Pancreas (tissue), 10 donors: ENCODE measurements around the gene LRP5. TPM values are rescaled to one million over a fixed set of nuclear protein-coding genes. Genes with fewer than 3 reads are reported as not detected.

Source experiments
- ATAC-seq, 4 donors: fragments of 200-7000 bp; cut with Tn5 transposase; one replicate each; pipeline versions ENCODE4 v1.8.0 to v1.9.1; 2020; ENCODE audit warnings: mild to moderate bottlenecking in 4 of 4, moderate library complexity in 4 of 4
- DNase-seq, 6 donors: peaks; one replicate each; pipeline ENCODE4 v3.0.0-alpha.2; 2020
- FAIRE-seq: peaks from 2 replicates; lab custom pipeline; 2012; peaks lifted over from hg19 to GRCh38; lab: Jason Lieb, UNC
- H3K27ac ChIP-seq, 4 donors: fragments of 200-600 bp; sonication (generic); 1 replicate in 3 of 4; 2 replicates in 1 of 4; pipeline versions ENCODE4 v1.5.0 to v1.8.0; 2020
- H3K27me3 ChIP-seq, 4 donors: fragments of 200-600 bp; one replicate each; pipeline ENCODE4 v1.8.0; 2021
- H3K36me3 ChIP-seq, 3 donors: fragments of 200-600 bp; sonication (generic) in 1 of 3; one replicate each; pipeline versions ENCODE4 v1.5.0 to v1.8.0; 2020 to 2021
- H3K4me1 ChIP-seq, 3 donors: fragments of 200-600 bp; one replicate each; pipeline ENCODE4 v1.8.0; 2021
- H3K4me3 ChIP-seq, 4 donors: fragments of 200-600 bp; sonication (generic) in 2 of 4; one replicate each; pipeline versions ENCODE4 v1.5.0 to v1.8.0; 2020 to 2021
- H3K9me3 ChIP-seq, 4 donors: fragments of 200-600 bp; one replicate each; pipeline ENCODE4 v1.8.0; 2021
- WGBS, 2 donors: extraction: QIAGEN DNeasy Blood & Tissue Kit; methylation state at CpG; one replicate each; pipeline ENCODE4 v1.1.7; 2013; 5-methylcytosine and 5-hydroxymethylcytosine counted together
- intact Hi-C, 3 donors: fragments of 100-400 bp; cut with DNase I; formaldehyde crosslinking; loops; one replicate each; pipeline versions ENCODE4 v1.11.1 to v1.14.2; 2022
- polyA plus RNA-seq, 2 donors: library from polyadenylated mRNA; stranded (reverse); fragments of 200-250 nt; gene quantifications; one replicate each; pipeline ENCODE4 v1.2.3, GENCODE V29; 2013
- total RNA-seq, 6 donors: library from RNA; stranded (reverse); fragmentation: NEBNext Ultra II Directional in 4 of 6; extraction: Animal tissue kit (Norgen Biotek cat#: 25700) in 4 of 6; gene quantifications; one replicate each; pipeline versions ENCODE4 v1.2.1 to v1.2.4, GENCODE V29; 2021 to 2023
- TF ChIP-seq, protein P1 (sequence below), 4 donors: fragments of 200-600 bp; sonication (generic) in 3 of 4; IDR thresholded peaks; one replicate each; pipeline versions ENCODE4 v1.5.0 to v1.8.0; 2021; ENCODE audit warnings: antibody characterized with exemption in 4 of 4
- donor health status: healthy with polysubstance abuse.
- donor health status: DM: no; HTN: no; CAD: no; lungs with moderate emphysema.
- donor health status: DM: no; HTN: no; CAD: no.
- donor health status: control.
- donor health status: control.
- donor health status: Bipolar disorder and iron deficiency.
- donor health status: DM: yes; HTN: yes; CAD: no.
- donor health status: DM: no; HTN: no; CAD: no.
- donor health status: DM: no; HTN: no; CAD: no.
- donor health status: DM: yes; HTN: yes; CAD: no.

LRP5 gene
- total and polyA plus RNA-seq, 8 donors, result 27.4 to 62.8 (median 32.5) TPM

DNA sequence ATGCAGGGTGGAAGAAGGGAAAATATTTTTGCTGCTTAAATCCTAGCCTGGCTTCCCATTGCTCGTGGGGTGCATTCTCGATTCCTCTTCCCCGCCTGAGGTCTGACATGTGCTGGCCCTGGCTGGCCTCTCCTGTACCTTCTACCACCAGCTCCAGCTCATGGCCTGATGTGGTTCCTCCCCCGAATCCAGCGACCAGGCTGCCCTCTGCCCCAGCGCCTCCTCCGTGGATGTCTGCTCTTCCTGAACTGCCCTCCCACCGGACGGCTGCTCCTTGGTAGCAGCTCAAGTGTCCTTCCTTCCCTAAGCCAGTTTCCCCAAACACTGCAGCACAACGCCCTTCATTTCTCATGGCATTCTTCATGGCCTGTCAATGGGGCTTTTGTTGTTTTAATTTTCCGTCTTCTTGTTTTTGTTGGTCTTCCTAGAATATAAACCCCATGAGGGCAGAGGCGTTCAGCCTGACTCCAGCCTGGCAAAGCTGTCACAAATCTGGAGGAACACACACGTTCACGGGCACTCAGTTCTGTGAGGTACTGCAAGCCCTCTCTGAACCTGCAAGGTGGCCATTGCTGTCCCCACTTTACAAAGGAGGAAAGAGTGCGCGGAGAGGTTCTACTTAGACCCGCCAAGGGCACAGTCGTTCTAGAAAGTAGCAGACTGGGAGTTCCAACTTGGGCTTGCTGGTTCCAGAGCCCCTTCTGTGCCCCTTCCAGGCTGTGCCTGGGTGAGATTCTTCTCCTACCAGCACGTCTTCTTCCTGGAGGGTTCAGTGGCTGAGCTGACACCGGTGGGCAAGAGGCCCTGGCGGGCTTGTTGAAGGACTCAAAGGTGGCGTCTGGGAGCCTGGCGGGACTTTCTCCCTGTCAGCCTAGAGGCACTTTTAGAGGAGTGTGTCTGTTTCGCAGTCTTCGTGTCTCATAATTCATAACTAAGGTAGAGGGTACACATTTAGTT, 953 bp upstream of the LRP5 start:
- Histone ChIP-seq H3K4me1 (peaks cover 0 to 21% (median 0%) of the 10 kb centered on the region in 3 donors), H3K27ac (peak overlapping the region; percentile 61 to 73 (median 66)), H3K27me3 (no peaks in the 10 kb centered on the region), H3K4me3 (peak overlapping the region in 2 of 4 donors; percentile 33 to 67), H3K9me3 (no peaks in the 10 kb centered on the region), H3K36me3 (no peaks in the 10 kb centered on the region)
- TF ChIP-seq, protein P1, sequence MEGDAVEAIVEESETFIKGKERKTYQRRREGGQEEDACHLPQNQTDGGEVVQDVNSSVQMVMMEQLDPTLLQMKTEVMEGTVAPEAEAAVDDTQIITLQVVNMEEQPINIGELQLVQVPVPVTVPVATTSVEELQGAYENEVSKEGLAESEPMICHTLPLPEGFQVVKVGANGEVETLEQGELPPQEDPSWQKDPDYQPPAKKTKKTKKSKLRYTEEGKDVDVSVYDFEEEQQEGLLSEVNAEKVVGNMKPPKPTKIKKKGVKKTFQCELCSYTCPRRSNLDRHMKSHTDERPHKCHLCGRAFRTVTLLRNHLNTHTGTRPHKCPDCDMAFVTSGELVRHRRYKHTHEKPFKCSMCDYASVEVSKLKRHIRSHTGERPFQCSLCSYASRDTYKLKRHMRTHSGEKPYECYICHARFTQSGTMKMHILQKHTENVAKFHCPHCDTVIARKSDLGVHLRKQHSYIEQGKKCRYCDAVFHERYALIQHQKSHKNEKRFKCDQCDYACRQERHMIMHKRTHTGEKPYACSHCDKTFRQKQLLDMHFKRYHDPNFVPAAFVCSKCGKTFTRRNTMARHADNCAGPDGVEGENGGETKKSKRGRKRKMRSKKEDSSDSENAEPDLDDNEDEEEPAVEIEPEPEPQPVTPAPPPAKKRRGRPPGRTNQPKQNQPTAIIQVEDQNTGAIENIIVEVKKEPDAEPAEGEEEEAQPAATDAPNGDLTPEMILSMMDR (IDR thresholded peaks at IDR 0.05), result no peak
- WGBS, 2 donors, result 80 to 83% methylated on average over 25 of the region's 25 CpGs
- intact Hi-C loops, result no loop called here
- DNase-seq (peak in 2 of 6 donors; percentile 27 to 43), ATAC-seq (no peak), FAIRE-seq (no peak)

DNA sequence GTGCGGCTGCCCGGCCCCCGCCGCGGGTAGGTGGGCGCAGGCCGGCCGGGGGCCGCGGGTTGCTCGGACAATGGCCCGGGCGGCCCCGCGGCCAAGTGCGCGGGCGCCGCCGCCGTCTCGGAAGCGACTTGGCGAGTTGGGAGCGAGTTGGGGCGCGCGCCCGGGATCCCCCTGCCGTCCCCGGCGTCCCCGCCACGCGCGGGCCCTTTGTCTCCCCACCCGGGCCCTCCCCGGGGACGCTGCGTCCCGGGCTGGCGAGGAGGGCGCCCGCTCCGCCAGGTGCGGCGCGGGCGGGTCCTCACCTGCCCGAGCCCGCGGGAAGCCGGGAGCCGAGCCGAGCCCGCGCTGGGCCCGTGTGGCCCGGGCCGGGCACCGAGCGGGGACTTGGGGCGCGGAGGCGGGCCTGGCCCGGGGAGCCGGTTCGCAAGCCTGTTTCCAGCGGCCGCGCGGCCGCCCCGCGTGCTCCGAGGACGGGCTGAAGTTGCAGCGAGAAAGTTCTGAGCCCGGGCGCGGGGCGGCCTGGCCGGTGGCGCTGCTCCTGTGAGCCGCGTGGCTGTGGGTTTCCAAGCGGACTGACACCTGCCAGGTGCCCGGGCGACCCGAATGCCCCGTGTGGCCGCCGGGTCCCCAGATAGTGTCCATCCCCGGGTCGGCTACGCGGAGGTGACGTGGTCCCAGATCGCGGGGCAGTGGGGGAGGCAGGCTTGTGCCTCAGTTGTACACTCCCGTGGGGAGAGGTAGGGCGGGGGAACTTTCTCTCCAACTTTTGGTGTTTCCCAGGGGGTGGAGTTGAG, 586 bp downstream of the LRP5 start:
- intact Hi-C loops, result no loop called here
- DNase-seq, result peak in 4 of 6 donors; percentile 48 to 78 (median 63)
- H3K4me1 ChIP-seq, result peaks cover 0 to 27% (median 6%) of the 10 kb centered on the region in 3 donors
- FAIRE-seq, result no peak
- TF ChIP-seq, protein P1 (IDR thresholded peaks at IDR 0.05), result no peak
- H3K27ac ChIP-seq, result peak overlapping the region; percentile 31 to 78 (median 56)
- WGBS, 2 donors, result 0 to 1% methylated on average over 69 to 102 of the region's 102 CpGs
- H3K9me3 ChIP-seq, result no peaks in the 10 kb centered on the region
- H3K4me3 ChIP-seq, result peak overlapping the region; percentile 53 to 67 (median 60)
- ATAC-seq, result peak; percentile 4 to 58 (median 28)
- no peaks in the 10 kb centered on the region for H3K27me3 ChIP-seq
- no peaks in the 10 kb centered on the region for H3K36me3 ChIP-seq

DNA sequence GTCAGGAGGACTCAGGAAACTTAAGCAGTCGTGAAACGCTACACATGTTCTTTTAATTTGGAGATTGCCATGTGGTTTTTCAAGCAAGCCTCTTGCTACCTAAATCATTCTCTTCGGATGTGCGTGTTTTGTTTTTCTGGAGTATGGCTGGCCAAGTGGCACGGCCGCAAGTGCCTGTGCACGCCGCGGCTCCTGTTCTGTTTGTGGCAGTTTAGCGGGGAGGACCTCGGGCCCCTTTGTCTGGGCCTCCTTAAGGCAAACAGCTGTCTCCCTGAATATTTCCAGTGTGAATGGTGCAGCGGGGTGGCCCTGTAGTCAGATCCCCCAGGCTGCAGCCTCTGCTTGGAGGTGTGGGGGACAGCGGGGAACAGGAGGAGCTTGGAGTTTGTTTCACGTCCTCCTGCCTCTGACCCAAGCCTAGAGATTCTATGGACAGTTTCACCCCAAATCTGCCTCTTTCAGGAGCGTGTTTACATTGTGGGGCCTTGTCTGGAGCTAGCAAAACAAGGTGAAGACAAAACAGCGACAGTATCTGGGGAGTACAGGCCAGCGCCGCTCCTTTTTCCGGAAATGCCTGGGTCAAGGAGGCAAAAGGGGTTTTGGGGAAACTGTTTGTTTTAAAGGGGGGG, 1.3 kb downstream of the LRP5 start:
- 3 to 5% methylated on average over 19 of the region's 19 CpGs for WGBS, 2 donors

More for the DNA sequence above, 1.3 kb downstream of the LRP5 start:
- intact Hi-C loops, result no loop called here
- peak overlapping the region; percentile 53 to 67 (median 60) for H3K4me3 ChIP-seq
- no peaks in the 10 kb centered on the region for H3K9me3 ChIP-seq
- no peaks in the 10 kb centered on the region for H3K27me3 ChIP-seq
- peak overlapping the region in 3 of 4 donors; percentile 36 to 78 (median 75) for H3K27ac ChIP-seq
- H3K4me1 ChIP-seq, result peaks cover 0 to 27% (median 6%) of the 10 kb centered on the region in 3 donors
- H3K36me3 ChIP-seq, result no peaks in the 10 kb centered on the region
- DNase-seq (peak in 2 of 6 donors; percentile 36 to 52), FAIRE-seq (no peak), ATAC-seq (peak; percentile 27 to 35 (median 29))
- TF ChIP-seq, protein P1 (IDR thresholded peaks at IDR 0.05), result no peak
